GM23248 (cell line): Measurements from ENCODE around the gene GBGT1.

Experiments
- EZH2 ChIP-seq: fragments of 200-600 bp; sonication (generic); IDR thresholded peaks from 2 replicates; pipeline ENCODE4 v1.6.1; 2018; ENCODE audit warnings: antibody characterized with exemption, mild to moderate bottlenecking; ENCODE audit not compliant: insufficient read depth, poor library complexity, severe bottlenecking
- EZH2phosphoT487 ChIP-seq: fragments of 200-600 bp; sonication (generic); IDR thresholded peaks from 2 replicates; pipeline ENCODE4 v1.6.1; 2018; ENCODE audit warnings: antibody characterized with exemption, moderate library complexity, mild to moderate bottlenecking, low read depth; ENCODE audit not compliant: insufficient read depth

DNA sequence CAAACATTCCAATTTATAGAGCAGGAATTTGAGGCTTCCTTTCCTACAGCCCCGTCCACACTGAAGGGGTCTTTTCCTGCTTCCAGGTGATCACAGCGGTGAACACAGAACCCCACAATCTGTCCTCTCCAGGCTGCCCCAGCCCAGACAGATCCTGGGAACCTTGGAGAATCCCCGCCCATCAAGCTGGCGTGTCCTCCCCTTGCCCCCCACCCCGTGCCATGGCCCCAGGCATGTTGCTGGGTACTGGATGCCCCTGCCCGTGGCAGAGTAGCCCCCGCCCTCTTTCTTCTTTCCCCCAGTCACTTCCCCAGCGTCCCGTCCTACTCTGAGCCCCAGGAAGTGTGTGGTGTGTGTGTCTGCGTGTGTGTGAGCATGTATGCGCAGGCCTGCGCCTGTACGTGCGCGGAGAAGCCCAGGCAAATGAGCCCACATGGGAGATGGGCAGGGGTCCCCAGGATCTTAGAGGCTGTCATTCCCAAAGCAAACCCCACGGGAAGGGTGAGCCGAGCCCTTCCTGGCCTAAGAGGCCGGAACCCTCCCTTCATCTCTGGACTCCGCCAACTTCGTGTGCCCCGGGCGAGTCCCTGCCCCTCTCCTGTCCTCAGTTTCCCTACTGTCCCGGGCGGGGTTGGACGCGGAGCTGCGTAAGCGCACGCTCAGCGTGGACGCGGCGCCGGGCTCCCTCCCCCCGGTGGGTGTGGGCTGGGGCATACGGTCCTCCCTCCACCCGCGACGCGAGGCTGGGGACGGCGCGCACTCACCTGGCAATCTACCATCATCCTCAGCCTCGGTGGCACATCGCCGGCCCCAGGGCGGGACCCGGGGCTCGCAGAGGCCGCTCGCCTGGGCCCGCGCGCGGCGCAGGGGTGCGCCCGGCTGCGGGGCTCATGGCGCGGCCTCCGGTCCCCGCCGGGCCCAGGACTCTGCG lies 15.2 kb downstream of the GBGT1 start:
- no peak for TF ChIP-seq EZH2phosphoT487
- TF ChIP-seq EZH2 = no peak
